Measurements from ENCODE around the gene EMC9. TPM values are rescaled to one million over a fixed set of nuclear protein-coding genes. Genes with fewer than 3 reads are reported as not detected.

The EMC9 gene
- total and polyA plus RNA-seq, 2 of the 8 experiments (the other 6 are each of a cell fraction or from before 2014, with no cell fraction given): 38.4 to 47.2 TPM

- Histone ChIP-seq H3K36me3 (ENCODE audit: control insufficient read depth in 2 of 4, insufficient read depth in 4 of 4, low read length in 3 of 4) (peaks cover 26 to 49% (median 47%) of the 10 kb centered on the region in 4 experiments), H3K27me3 (replicated peaks in 1 of 4; ENCODE audit: control insufficient read depth in 3 of 4, extremely low read depth in 1 of 4, insufficient read depth in 3 of 4, low read length in 3 of 4) (no peaks in the 10 kb centered on the region; a peak in 1 of 7 replicates), H3K4me2 (ENCODE audit: insufficient read depth in 1 of 2, low read depth in 2 of 2, low read length in 2 of 2) (no peak overlapping the region), H4K5ac (ENCODE audit: insufficient read length, low read depth, low read length) (no peak overlapping the region), H2AK5ac (ENCODE audit: low read depth, low read length) (no peak overlapping the region), H3K79me1 (ENCODE audit: low read depth, low read length) (peaks cover 9% of the 10 kb centered on the region; the same call in 1 of the 2 replicates), H2AFZ (ENCODE audit: low read length) (no peak overlapping the region), H2BK120ac (replicated peaks; ENCODE audit: low read depth, low read length) (no peak overlapping the region), H2BK12ac (ENCODE audit: low read depth, low read length) (no peak overlapping the region), H4K20me1 (replicated peaks in 1 of 2; ENCODE audit: control insufficient read depth in 1 of 2, insufficient read depth in 2 of 2, low read length in 2 of 2) (peaks cover 0 to 23% of the 10 kb centered on the region in 2 experiments), H3K23ac (ENCODE audit: insufficient read length) (no peak overlapping the region), H3K56ac (replicated peaks; ENCODE audit: insufficient read length, low read depth, low read length) (no peak overlapping the region), H2BK5ac (ENCODE audit: low read depth, low read length) (no peak overlapping the region), H3K4me3 (ENCODE audit: extremely low read depth in 1 of 4, insufficient read depth in 2 of 4, low read depth in 3 of 4, low read length in 4 of 4) (no peak overlapping the region), H2BK15ac (ENCODE audit: low read length) (no peak overlapping the region), H2BK20ac (ENCODE audit: low read length) (no peak overlapping the region), H3K9me3 (ENCODE audit: insufficient read depth in 2 of 2, low read depth in 1 of 2, low read length in 1 of 2) (no peaks in the 10 kb centered on the region), H4K8ac (ENCODE audit: extremely low read depth, insufficient read depth, low read length) (peak overlapping the region; percentile 42; the same call in 1 of the 2 replicates), H3K14ac (ENCODE audit: insufficient read length) (no peak overlapping the region), H3K9ac (replicated peaks in 1 of 4; ENCODE audit: extremely low read depth in 1 of 4, low read depth in 3 of 4, low read length in 3 of 4) (no peak overlapping the region), H3K4ac (replicated peaks; ENCODE audit: insufficient read length, low read depth, low read length) (no peak overlapping the region), H4K91ac (replicated peaks; ENCODE audit: insufficient read length, low read length) (no peak overlapping the region), H3K4me1 (replicated peaks in 1 of 4; ENCODE audit: control insufficient read depth in 3 of 4, insufficient read depth in 4 of 4, low read length in 3 of 4) (peaks cover 0 to 6% (median 3%) of the 10 kb centered on the region in 4 experiments; a peak in 4 of 7 replicates), H3K18ac (ENCODE audit: extremely low read depth, low read length) (no peak overlapping the region), H3K23me2 (ENCODE audit: low read depth, low read length) (peaks cover 7% of the 10 kb centered on the region), H3K79me2 (ENCODE audit: control insufficient read depth in 1 of 2, insufficient read depth in 2 of 2, low read length in 2 of 2) (peaks cover 0 to 21% of the 10 kb centered on the region in 2 experiments; a peak in 3 of 4 replicates), H3K27ac (ENCODE audit: low read depth, low read length) (no peak overlapping the region)
- ChIA-PET POLR2A (ENCODE audit: partially characterized antibody) (interaction anchor here (0.6 to 9.6 kb wide), 11 partner anchors 10 to 734 kb away, joined by 3 to 86 read pairs (median 6); partner anchors contain the start of genes CHMP4A, DCAF11, EMC9 and IRF9), CTCF (ENCODE audit: partially characterized antibody) (interaction anchor here (0.8 to 3.4 kb wide), 5 partner anchors 9 to 87 kb away, joined by 3 to 26 read pairs (median 4); partner anchors contain the start of genes DCAF11 and IRF9)
- TF ChIP-seq CREB1 (IDR thresholded peaks at IDR 0.05) (no peak), E2F6 (IDR thresholded peaks at IDR 0.05) (no peak), USF2 (IDR thresholded peaks at IDR 0.05; ENCODE audit: low read length) (no peak)
- FAIRE-seq: no peak
- 89% methylated on average over 15 of the region's 16 CpGs; no CpG with 5 or more reads in 1 of the 2 experiments for WGBS, 2 experiments (ENCODE audit: extremely low coverage in 1 of 2, insufficient coverage in 1 of 2, insufficient read length in 1 of 2, insufficient replicate concordance in 2 of 2, low coverage in 1 of 2, low lambda C conversion rate in 2 of 2, missing lambda C conversion rate in 1 of 2)
- no peak for DNase-seq (ENCODE audit: low read depth in 1 of 2, low spot score in 2 of 2)
Observed at GRCh38 chr14:24151404-24152080, 10.2 kb upstream of the EMC9 start.

Data from H1 (cell line).